CMK (cell line): ENCODE measurements around the gene STAT6.
A peak's percentile ranks its signal among the peaks of the same experiment; 100 is the strongest.
"Not testable (repeated sequence)": the region's sequence is repeated elsewhere in the genome, so short reads cannot be mapped to it uniquely, and the experiment has no call there.

ENCODE experiments used
- DNase-seq: peaks from one replicate; pipeline ENCODE4 v3.0.0-alpha.2; 2010; ENCODE audit warnings: low read depth

The STAT6 gene

DNA sequence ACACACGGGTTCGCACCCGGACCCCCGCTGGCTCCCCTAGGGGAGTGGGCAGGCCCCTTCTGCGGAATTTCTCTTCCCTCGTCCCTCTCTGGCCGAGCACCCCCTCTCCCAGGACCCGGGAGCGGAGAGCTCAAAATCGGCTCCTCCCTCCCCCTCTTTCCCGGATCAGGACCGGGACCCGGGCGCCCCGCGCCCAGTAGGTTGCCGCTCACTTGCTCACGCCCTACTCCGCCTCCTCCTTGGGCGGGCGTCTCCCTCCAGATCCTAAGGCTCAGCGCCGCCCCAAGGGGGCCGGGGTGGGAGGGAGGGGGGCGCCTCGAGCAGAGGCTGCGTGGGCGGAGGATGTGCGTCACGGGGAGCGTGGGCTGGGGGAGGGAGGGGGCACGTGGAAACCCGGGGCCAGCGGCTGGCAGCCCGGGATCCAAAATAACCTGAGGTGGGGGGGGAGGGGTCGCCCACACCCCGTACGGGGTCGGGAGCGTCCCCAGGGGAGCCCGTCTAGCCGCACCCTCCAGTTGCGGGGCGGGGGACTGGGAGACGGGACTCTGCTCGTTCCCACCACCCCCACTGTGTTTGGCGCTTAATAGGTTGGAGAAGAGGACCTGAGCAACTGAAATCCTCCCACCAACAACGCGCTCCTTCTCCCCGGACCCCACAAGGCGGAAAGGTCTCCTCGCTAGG, 24.0 kb downstream of the STAT6 start:
- DNase-seq: peak; percentile 80

DNA sequence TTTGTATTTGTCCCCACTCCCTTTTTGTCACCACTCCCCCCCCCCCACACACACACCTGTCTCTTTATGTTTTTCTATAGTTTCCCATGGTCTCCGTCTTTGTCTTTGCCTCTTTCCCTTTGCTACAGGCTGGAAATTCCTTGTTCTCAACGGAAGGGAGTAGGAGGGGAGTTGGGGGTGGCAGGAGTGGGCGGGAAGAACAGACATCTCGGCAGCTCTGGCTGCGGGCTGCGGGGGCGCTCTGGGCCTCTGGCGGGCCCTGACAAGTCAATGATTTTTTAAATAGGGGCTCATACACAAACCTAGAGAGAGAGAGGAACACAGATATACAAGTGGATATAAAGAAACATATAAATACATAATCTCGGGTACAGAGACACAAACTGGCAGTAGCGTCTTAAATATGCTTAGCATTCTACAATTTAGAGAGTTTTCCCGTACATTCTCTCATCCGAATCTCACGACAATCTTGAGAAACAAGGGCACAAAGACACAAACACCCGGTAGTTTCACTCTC, 24.6 kb downstream of the STAT6 start:
- DNase-seq: no peak

DNA sequence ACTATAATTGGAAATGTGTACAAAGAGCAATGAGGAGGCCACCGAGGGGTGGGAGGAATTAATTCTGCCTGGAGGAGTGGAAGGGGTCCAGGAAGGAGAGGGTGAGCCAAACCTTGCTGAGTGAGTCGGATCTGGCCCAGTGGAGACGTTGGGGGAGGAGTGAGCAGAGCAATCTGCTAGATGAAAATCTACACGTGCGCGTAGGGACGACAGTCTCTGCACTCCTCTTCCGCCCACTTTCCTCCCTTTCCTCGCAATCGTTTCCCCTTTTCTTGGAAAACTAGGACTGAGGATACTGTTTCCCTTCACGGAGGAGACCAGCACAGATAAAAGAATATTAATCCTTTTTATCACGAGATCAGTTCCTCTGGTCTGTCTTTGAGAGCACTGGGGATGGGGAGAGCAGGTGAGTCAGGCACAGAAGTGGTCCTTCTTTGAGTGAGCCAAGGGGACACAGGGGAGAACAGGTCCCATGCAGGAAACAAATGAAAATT, 25.1 kb downstream of the STAT6 start:
- DNase-seq: no peak

GRCh38 chr12:57080855-57081254, 30.3 kb downstream of the STAT6 start:
- no peak for DNase-seq

GRCh38 chr12:57079821-57080220, 31.3 kb downstream of the STAT6 start:
- DNase-seq: no peak

- DNase-seq: peak; percentile 98
Measured at GRCh38 chr12:57078519-57079404, 32.4 kb downstream of the STAT6 start, which contains the start of gene NEMP1. TSS of gene NEMP1 (minus strand) at chr12:57078791. CDS start at chr12:57078745, 46 bp downstream.

DNA sequence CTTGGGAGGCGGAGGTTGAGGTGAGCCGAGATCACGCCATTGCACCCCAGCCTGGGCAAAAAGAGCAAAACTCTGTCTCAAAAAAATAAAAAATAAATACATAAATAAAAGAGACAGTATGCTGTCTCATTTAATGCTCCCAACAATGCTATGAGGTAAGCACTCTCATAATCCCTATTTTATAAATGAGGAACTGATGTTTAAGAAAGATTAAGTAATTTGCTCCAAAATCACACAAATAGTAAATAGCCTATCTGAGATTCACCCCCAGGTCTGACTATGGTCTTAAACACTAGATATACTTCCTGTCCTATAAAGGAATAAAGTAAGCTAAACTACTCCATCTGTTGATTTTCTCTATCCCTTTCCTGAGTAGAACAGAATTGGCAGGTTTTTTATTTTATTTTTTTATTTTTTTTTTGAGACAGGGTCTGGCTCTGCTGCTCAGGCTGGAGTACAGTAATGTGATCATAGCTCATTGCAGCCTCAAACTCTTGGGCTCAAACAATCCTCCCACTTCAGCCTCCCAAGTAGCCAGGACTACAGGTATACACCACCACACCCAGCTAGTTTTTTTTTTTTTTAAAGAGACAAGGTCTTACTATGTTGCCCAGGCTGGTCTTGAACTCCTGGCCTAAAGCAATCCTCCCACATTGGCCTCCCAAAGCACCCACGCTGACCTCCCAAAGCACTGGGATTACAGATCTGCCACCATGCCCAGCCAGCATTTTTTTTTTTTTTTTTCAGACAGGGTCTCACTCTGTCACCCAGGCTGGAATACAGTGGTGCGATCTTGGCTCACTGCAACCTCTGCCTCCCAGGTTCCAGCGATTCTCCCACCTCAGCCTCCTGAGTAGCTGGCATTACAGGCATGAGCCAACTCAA, 37.4 kb downstream of the STAT6 start:
- not testable (repeated sequence) for DNase-seq

- no peak for DNase-seq
Measured at GRCh38 chr12:57072661-57073060, 38.5 kb downstream of the STAT6 start.

DNA sequence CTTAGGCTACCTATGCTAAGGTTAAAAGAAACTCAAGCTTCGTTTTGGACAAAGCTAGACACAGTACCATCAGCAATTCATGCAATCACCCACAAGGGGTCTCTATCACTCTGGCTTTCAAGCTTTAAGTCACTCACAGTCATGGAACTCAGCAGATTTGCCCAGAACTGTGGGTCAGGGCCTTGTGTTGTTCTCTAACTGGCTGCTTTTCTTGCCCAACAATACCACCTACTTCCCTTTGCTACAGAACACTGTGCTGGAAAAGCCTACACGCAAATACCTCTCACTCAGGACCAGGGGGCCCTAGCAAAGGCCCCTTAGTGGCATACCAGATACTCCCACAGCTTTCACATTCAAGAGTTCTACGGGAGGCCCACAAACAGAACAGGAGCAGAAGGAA, 41.6 kb downstream of the STAT6 start:
- no peak for DNase-seq

GRCh38 chr12:57066245-57066644, 44.9 kb downstream of the STAT6 start:
- no peak for DNase-seq

DNA sequence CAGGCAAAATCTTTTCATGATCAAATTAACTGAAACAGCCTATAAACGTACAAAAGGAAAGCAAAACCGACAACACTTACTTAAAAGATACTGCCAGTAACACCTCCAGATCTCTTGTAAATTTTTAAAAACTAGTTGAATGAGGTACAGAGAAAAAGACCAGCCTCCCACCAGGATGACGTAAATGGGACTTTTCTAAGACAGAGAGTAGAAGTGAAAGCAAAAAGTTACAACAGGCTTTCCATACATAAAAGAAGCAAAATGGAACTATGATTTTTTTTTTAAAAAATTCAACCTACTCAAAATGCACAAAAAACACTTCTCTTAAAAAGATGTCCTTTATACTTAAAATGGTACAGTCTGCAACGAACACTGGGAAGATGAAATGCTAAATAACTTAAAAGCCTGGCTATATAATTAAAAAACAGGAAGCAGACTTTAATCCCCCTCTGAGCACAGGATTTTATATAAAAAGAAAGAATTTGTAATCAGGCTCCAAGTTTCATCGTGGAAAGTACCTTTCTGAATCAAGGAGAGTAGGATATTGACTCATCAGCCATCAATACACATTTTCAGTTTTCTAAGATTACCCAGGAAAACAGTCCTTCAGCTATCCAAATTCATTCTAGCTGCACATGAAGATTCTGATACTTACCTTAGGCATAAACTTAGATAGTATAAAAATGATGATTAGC, 47.0 kb downstream of the STAT6 start:
- DNase-seq: no peak

- no peak for DNase-seq
Measured at GRCh38 chr12:57058454-57058853, 52.7 kb downstream of the STAT6 start.

DNA sequence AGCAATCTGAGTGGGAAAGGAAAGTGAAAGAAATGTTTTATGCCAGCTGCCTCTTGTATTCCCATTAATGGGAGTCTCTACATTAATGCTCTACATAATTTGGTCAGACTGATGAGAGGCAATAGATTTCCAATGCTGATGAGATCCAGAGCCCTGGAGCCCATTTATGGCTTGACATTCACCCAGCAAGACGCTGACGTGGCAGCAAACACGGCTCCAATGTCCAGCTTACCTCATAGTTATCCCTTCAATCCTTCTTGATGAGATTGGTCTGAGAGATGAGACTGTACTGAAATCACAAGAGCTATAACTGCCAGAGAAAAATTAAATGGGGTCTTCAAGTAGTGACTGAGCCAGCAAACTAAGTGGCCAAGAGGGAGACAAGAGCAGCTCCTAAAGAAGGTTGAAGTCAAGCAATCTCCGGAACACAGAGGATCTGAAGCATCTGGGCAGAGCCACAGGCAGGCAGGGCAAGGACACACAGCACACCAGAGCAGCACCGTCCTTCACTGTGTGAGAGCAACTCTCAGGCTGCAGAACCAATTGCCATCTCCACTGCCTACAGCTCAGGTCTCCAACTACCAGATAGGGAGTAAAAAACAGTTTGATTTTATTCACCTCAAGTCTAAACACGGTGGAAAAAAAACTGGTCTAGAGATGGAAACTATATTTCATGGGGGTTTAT, 54.0 kb downstream of the STAT6 start:
- no peak for DNase-seq

DNA sequence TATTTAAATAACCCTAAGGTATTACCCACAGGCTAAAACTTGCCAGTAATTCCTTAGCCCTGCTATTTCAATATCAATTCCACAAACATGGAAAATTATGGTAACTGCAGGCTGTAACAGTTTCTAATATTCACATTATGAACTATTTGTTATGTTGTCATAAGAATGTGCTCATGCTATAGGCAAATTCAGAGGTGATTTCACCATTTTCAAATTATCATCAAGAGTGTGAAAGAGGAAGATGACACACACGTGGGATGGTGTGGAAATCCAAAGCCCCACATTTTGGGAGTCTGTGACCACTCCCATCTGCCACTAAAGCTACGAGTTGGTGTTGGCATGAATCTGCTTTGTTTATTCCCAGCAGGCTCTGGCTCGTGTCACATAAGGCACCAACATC, 55.3 kb downstream of the STAT6 start:
- DNase-seq: no peak

DNA sequence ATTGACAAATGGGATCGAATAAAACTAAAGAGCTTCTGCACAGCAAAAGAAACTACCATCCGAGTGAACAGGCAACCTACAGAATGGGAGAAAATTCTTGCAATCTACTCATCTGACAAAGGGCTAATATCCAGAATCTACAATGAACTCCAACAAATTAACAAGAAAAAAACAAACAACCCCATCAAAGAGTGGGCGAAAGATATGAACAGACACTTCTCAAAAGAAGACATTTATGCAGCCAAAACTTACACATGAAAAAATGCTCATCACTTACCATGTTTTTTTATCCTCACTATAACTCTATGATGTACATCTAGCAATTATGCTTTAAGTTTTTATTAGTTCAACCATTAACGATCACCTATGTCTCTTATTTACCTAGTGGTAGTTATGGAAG, 57.3 kb downstream of the STAT6 start:
- not testable (repeated sequence) for DNase-seq

DNA sequence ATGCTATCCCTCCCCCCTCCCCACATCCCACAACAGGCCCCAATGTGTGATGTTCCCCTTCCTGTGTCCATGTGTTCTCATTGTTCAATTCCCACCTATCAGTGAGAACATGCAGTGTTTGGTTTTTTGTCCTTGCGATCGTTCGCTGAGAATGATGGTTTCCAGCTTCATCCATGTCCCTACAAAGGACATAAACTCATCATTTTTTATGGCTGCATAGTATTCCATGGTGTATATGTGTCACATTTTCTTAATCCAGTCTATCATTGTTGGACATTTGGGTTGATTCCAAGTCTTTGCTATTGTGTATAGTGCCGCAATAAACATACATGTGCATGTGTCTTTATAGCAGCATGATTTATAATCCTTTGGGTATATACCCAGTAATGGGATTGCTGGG, 58.0 kb downstream of the STAT6 start:
- DNase-seq: not testable (repeated sequence)

GRCh38 chr12:57051011-57051410, 60.2 kb downstream of the STAT6 start:
- no peak for DNase-seq

DNA sequence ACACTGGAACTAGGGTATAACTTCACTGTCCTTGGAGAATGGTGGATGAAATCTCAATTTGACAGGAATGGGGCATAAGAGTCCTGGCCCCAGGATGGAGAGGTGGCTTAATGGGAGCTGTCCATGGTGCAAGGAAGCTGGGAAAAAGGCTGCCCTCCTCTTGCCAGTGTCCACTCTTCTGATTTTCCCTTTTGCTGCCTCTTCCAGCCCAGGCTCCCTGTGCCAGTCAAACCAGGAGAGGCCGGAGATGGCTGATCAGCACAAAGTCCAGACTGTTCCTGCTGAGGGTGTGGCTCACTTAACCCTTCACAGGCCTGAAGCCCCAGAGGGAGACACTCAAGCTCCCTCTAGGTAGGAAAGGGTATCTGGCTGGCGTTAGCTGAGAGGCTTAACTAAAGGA, 61.3 kb downstream of the STAT6 start, which contains the start of gene MYO1A:
TSS of gene MYO1A (minus strand) at position 240 of the 400 bp plus-strand sequence. CDS start 1,806 bp downstream, outside the sequence.
- no peak for DNase-seq

- no peak for DNase-seq
Measured at GRCh38 chr12:57049119-57049446, 62.1 kb downstream of the STAT6 start.

- no peak for DNase-seq
Measured at GRCh38 chr12:57048423-57049118, 62.6 kb downstream of the STAT6 start.
